HUES6 (cell line): ENCODE data around the gene PCLO.
"Not testable (repeated sequence)": the region's sequence is repeated elsewhere in the genome, so short reads cannot be mapped to it uniquely, and the experiment has no call there.

Experiments
- H3K27ac ChIP-seq: 2 replicates; pipeline ENCODE4 v1.7.0; 2013; ENCODE audit warnings: low read depth, mild to moderate bottlenecking, low read length, inconsistent platforms
- H3K27me3 ChIP-seq: 2 replicates; pipeline ENCODE4 v1.6.1; 2013; ENCODE audit warnings: low read length; ENCODE audit not compliant: control insufficient read depth, insufficient read depth
- H3K36me3 ChIP-seq: 2 replicates; pipeline ENCODE4 v1.6.1; 2013; ENCODE audit warnings: low read length; ENCODE audit not compliant: control insufficient read depth, insufficient read depth
- H3K4me1 ChIP-seq: 2 replicates; pipeline ENCODE4 v1.6.1; 2013; ENCODE audit warnings: low read length; ENCODE audit not compliant: control insufficient read depth, insufficient read depth
- H3K4me3 ChIP-seq: 2 replicates; pipeline ENCODE4 v1.5.1; 2013; ENCODE audit warnings: low read depth, low read length
- H3K9ac ChIP-seq: one replicate; pipeline ENCODE4 v1.6.1; 2013; ENCODE audit warnings: mild to moderate bottlenecking, low read length
- H3K9me3 ChIP-seq: 2 replicates; pipeline ENCODE4 v1.6.1; 2013; ENCODE audit warnings: low read depth, low read length; ENCODE audit not compliant: control insufficient read depth, insufficient read depth

PCLO gene

GRCh38 chr7:82959528-82959927 lies 203.2 kb downstream of the PCLO start:
- Histone ChIP-seq H3K4me3 (no peak overlapping the region), H3K36me3 (no peaks in the 10 kb centered on the region), H3K4me1 (no peaks in the 10 kb centered on the region), H3K9ac (no peak overlapping the region), H3K27ac (no peak overlapping the region), H3K9me3 (no peaks in the 10 kb centered on the region), H3K27me3 (no peaks in the 10 kb centered on the region)

- H3K9me3 ChIP-seq, result no peaks in the 10 kb centered on the region
These were observed 205.2 kb downstream of the PCLO start for GRCh38 chr7:82957521-82957920.

DNA sequence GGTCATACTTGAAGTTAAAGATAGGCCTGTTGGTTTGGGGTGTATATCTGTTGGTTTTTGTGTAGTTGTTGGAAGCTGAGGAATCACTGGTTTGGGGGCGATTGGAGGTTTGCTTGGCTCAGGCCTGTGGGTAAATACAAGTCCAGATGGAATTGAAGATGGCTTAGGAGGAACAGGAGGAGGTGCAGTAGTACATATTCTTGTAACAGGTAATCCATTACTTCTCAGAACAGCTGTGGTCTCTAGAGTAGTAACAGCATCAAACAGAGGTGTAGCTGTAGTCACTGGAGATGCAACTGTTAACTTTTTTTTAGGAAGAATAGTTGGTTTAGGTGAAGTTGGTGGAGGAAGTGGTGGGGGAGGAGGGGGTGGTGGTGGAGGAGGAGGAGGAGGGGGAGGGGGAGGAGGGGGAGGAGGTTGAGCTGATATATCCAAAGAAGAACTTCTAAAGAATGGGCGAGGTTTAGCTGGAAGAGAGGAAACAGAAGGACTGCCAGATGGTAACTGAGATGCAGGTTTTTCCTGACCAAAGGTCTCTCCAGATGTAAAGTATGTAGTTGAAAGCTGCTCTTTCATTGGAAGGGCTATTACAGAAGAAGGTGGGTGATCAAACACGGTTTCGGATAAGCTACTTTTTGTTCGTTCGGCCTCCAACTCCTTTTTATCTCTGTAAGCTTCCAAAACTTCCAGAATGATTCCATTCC lies 209.2 kb downstream of the PCLO start:
- H3K9me3 ChIP-seq, result no peaks in the 10 kb centered on the region
- no peak overlapping the region for H3K9ac ChIP-seq
- H3K27ac ChIP-seq, result no peak overlapping the region
- H3K4me3 ChIP-seq, result no peak overlapping the region
- no peaks in the 10 kb centered on the region for H3K36me3 ChIP-seq
- H3K27me3 ChIP-seq, result no peaks in the 10 kb centered on the region
- no peaks in the 10 kb centered on the region for H3K4me1 ChIP-seq

More at GRCh38 chr7:82957521-82957920, 205.2 kb downstream of the PCLO start:
- Histone ChIP-seq H3K4me3 (no peak overlapping the region), H3K4me1 (no peaks in the 10 kb centered on the region), H3K9ac (no peak overlapping the region), H3K27me3 (no peaks in the 10 kb centered on the region), H3K36me3 (no peaks in the 10 kb centered on the region), H3K27ac (no peak overlapping the region)

GRCh38 chr7:82950436-82950835 lies 212.2 kb downstream of the PCLO start:
- Histone ChIP-seq H3K4me3 (no peak overlapping the region), H3K9ac (no peak overlapping the region), H3K27me3 (no peaks in the 10 kb centered on the region), H3K4me1 (no peaks in the 10 kb centered on the region), H3K27ac (no peak overlapping the region), H3K9me3 (no peaks in the 10 kb centered on the region), H3K36me3 (no peaks in the 10 kb centered on the region)

DNA sequence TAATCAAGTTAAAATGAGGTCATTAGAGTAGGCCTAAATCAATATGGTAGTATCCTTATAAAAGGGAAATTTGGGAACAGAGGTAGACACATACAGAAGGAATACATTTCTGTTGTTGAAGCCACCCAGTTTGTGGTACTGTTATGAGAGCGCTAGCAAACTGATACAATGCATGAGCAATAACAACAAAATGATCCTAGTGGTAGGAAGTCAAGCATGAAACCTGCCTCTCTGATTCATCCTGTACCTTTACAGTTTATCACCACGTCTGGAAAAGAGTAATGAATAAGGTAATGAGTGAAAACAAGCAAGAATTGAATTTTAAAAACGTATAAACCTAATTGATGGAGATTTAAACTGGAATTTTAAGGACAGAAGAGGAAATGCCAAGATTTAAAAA lies 217.2 kb downstream of the PCLO start:
- Histone ChIP-seq H3K27ac (no peak overlapping the region), H3K9ac (no peak overlapping the region), H3K4me1 (no peaks in the 10 kb centered on the region), H3K36me3 (no peaks in the 10 kb centered on the region), H3K4me3 (no peak overlapping the region), H3K9me3 (no peaks in the 10 kb centered on the region), H3K27me3 (no peaks in the 10 kb centered on the region)

- Histone ChIP-seq H3K4me1 (no peaks in the 10 kb centered on the region), H3K27ac (no peak overlapping the region), H3K9ac (no peak overlapping the region), H3K36me3 (no peaks in the 10 kb centered on the region), H3K27me3 (no peaks in the 10 kb centered on the region), H3K9me3 (no peaks in the 10 kb centered on the region), H3K4me3 (no peak overlapping the region)
These were observed 217.6 kb downstream of the PCLO start for GRCh38 chr7:82945056-82945455.

GRCh38 chr7:82932516-82932915 lies 230.2 kb downstream of the PCLO start:
- no peaks in the 10 kb centered on the region for H3K4me1 ChIP-seq
- no peaks in the 10 kb centered on the region for H3K27me3 ChIP-seq

DNA sequence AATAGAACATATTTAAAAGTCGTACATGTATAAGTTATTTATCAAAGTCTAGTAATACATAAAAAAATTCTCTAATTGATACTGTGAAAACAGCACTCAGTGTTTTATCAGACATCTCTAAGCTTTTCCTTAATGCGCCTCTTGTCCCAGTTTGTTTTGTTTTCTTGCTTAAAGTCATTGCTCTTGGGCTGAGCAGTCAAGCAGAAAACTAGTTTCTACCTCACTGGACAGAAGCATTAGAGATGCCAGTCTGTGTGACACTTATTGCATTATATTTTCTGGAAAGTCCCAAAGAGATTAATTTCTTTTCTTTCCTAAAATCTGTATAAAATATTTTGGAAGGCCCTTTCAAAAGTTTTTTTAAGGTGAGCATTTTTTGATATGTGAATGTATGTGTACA lies 236.2 kb downstream of the PCLO start:
- H3K9me3 ChIP-seq, result no peaks in the 10 kb centered on the region
- no peak overlapping the region for H3K4me3 ChIP-seq
- no peaks in the 10 kb centered on the region for H3K36me3 ChIP-seq
- no peaks in the 10 kb centered on the region for H3K27me3 ChIP-seq
- H3K9ac ChIP-seq, result no peak overlapping the region
- no peaks in the 10 kb centered on the region for H3K4me1 ChIP-seq
- H3K27ac ChIP-seq, result no peak overlapping the region

More at GRCh38 chr7:82932516-82932915, 230.2 kb downstream of the PCLO start:
- no peak overlapping the region for H3K27ac ChIP-seq
- H3K9ac ChIP-seq, result no peak overlapping the region
- H3K4me3 ChIP-seq, result no peak overlapping the region
- no peaks in the 10 kb centered on the region for H3K36me3 ChIP-seq
- no peaks in the 10 kb centered on the region for H3K9me3 ChIP-seq

DNA sequence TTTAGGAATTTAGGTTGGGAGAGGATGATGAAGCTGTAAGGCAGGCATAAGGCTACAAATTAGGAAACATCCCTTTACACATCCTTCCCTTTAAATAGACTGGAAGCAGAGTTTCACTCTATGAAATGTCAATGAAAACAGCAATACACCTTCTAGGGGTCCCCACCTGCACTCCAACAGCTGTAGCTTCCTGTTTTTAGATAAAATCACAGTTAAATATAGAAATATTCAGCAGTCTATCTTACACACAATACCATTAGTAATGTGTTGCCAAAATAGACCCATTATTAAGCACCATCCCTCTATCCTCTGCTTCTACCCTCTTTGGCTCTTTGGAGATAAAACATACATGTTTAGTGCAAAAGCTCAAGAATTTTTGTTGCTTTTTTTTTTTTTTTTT lies 237.4 kb downstream of the PCLO start:
- Histone ChIP-seq H3K27ac (no peak overlapping the region), H3K4me1 (no peaks in the 10 kb centered on the region), H3K9me3 (no peaks in the 10 kb centered on the region), H3K36me3 (no peaks in the 10 kb centered on the region), H3K27me3 (no peaks in the 10 kb centered on the region), H3K4me3 (no peak overlapping the region), H3K9ac (no peak overlapping the region)

DNA sequence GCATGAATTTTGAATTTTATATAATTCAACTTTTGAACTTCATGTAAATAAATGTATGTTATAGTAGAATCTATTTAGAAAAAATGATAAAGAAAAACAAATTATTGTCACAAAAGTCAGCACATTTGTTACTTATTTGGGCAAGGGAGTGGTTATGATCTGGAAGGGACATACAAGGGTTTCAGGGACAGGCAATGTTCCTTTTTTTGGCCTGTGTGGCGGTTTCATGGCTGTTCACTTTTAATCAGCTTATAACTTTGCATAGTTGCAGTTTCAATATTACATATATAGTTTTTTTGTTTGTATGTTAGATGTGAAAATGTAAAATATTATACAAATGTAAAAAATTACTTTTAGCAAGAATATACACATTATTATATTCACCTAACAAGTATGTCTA lies 256.2 kb downstream of the PCLO start:
- Histone ChIP-seq H3K27me3 (no peaks in the 10 kb centered on the region), H3K4me1 (no peaks in the 10 kb centered on the region), H3K9ac (no peak overlapping the region), H3K36me3 (no peaks in the 10 kb centered on the region), H3K4me3 (no peak overlapping the region), H3K9me3 (no peaks in the 10 kb centered on the region), H3K27ac (no peak overlapping the region)

GRCh38 chr7:82904871-82905270 lies 257.8 kb downstream of the PCLO start:
- Histone ChIP-seq H3K36me3 (no peaks in the 10 kb centered on the region), H3K27ac (no peak overlapping the region), H3K9me3 (no peaks in the 10 kb centered on the region), H3K9ac (no peak overlapping the region), H3K4me1 (no peaks in the 10 kb centered on the region), H3K27me3 (no peaks in the 10 kb centered on the region), H3K4me3 (no peak overlapping the region)

- H3K9me3 ChIP-seq, H3K27ac ChIP-seq, H3K9ac ChIP-seq, H3K4me3 ChIP-seq, H3K36me3 ChIP-seq, H3K4me1 ChIP-seq, H3K27me3 ChIP-seq: not testable (repeated sequence)
These were observed 261.6 kb downstream of the PCLO start for GRCh38 chr7:82901098-82901497.
